Progenitor cell of endocrine pancreas (in vitro differentiated cells): ENCODE data around the gene FAM131B. TPM values are rescaled to one million over a fixed set of nuclear protein-coding genes. Genes with fewer than 3 reads are reported as not detected.
"Not testable (repeated sequence)": the region's sequence is repeated elsewhere in the genome, so short reads cannot be mapped to it uniquely, and the experiment has no call there.

Experiments
- DNase-seq: peaks from one replicate; pipeline ENCODE4 v3.0.0; 2021; ENCODE audit warnings: low spot score; ENCODE audit not compliant: unreplicated experiment
- H3K27ac Mint-ChIP-seq: 2 replicates; pipeline ENCODE4 v1.8.0; 2021; ENCODE audit warnings: mild to moderate bottlenecking, moderate library complexity, mixed read lengths
- H3K27me3 Mint-ChIP-seq: 2 replicates; pipeline ENCODE4 v1.8.0; 2021; ENCODE audit warnings: mixed read lengths
- H3K36me3 Mint-ChIP-seq: 2 replicates; pipeline ENCODE4 v1.8.0; 2022; ENCODE audit warnings: mixed read lengths; ENCODE audit not compliant: insufficient read depth
- H3K4me1 Mint-ChIP-seq: 2 replicates; pipeline ENCODE4 v1.8.0; 2021; ENCODE audit warnings: low read depth, mixed read lengths
- H3K4me3 Mint-ChIP-seq: 2 replicates; pipeline ENCODE4 v1.8.0; 2021; ENCODE audit warnings: low read depth, mild to moderate bottlenecking, moderate library complexity, mixed read lengths
- H3K9me3 Mint-ChIP-seq: 2 replicates; pipeline ENCODE4 v1.8.0; 2021; ENCODE audit warnings: low read depth, mixed read lengths
- CTCF ChIP-seq: fragments of 200-600 bp; sonication (generic); IDR thresholded peaks from one replicate; pipeline ENCODE4 v1.5.0; 2021; ENCODE audit warnings: antibody characterized with exemption, mild to moderate bottlenecking; ENCODE audit not compliant: unreplicated experiment
- total RNA-seq: library from RNA; stranded (reverse); gene quantifications from 2 replicates; pipeline ENCODE4 v1.2.1, GENCODE V29; 2021

The FAM131B gene
- total RNA-seq, 1 donor from 2014 or later = 2.3 TPM

GRCh38 chr7:143408252-143408685 lies 45.8 kb upstream of the FAM131B start:
- peaks cover 2% of the 10 kb centered on the region for H3K36me3 Mint-ChIP-seq
- TF ChIP-seq CTCF = no peak
- peak overlapping the region; percentile 90 for H3K4me3 Mint-ChIP-seq
- H3K4me1 Mint-ChIP-seq = peaks cover 54% of the 10 kb centered on the region
- H3K27ac Mint-ChIP-seq = peak overlapping the region; percentile 55
- no peaks in the 10 kb centered on the region for H3K9me3 Mint-ChIP-seq
- peak; percentile 34 for DNase-seq
- no peaks in the 10 kb centered on the region for H3K27me3 Mint-ChIP-seq

GRCh38 chr7:143407287-143408251 lies 45.1 kb upstream of the FAM131B start:
- DNase-seq = no peak
- Mint-ChIP-seq H3K4me1 (peaks cover 49% of the 10 kb centered on the region), H3K27me3 (no peaks in the 10 kb centered on the region), H3K4me3 (peak overlapping the region; percentile 90), H3K36me3 (peaks cover 2% of the 10 kb centered on the region), H3K27ac (peak overlapping the region; percentile 55), H3K9me3 (no peaks in the 10 kb centered on the region)
- no peak for TF ChIP-seq CTCF

GRCh38 chr7:143406002-143406357 lies 43.5 kb upstream of the FAM131B start:
- peak overlapping the region; percentile 52 for H3K4me3 Mint-ChIP-seq

GRCh38 chr7:143405173-143406001 lies 42.9 kb upstream of the FAM131B start:
- peak overlapping the region; percentile 69 for H3K27ac Mint-ChIP-seq
- H3K4me1 Mint-ChIP-seq = peaks cover 41% of the 10 kb centered on the region
- no peaks in the 10 kb centered on the region for H3K27me3 Mint-ChIP-seq
- DNase-seq = no peak
- H3K4me3 Mint-ChIP-seq = no peak overlapping the region
- no peaks in the 10 kb centered on the region for H3K9me3 Mint-ChIP-seq
- TF ChIP-seq CTCF = no peak
- H3K36me3 Mint-ChIP-seq = peaks cover 4% of the 10 kb centered on the region

More at GRCh38 chr7:143406002-143406357, 43.5 kb upstream of the FAM131B start:
- Mint-ChIP-seq H3K9me3 (no peaks in the 10 kb centered on the region), H3K27ac (peak overlapping the region; percentile 38), H3K4me1 (peaks cover 44% of the 10 kb centered on the region), H3K27me3 (no peaks in the 10 kb centered on the region), H3K36me3 (peaks cover 4% of the 10 kb centered on the region)
- DNase-seq = no peak
- no peak for TF ChIP-seq CTCF

GRCh38 chr7:143402233-143402632 lies 39.7 kb upstream of the FAM131B start:
- H3K27ac Mint-ChIP-seq, H3K9me3 Mint-ChIP-seq, H3K36me3 Mint-ChIP-seq, H3K4me3 Mint-ChIP-seq, H3K27me3 Mint-ChIP-seq, DNase-seq: not testable (repeated sequence)
- H3K4me1 Mint-ChIP-seq = peaks cover 21% of the 10 kb centered on the region
